Small intestine (tissue), 7 donors: ENCODE measurements around the gene CTDSPL2. TPM values are rescaled to one million over a fixed set of nuclear protein-coding genes. Genes with fewer than 3 reads are reported as not detected.
A peak's percentile ranks its signal among the peaks of the same experiment; 100 is the strongest.
"Not testable (repeated sequence)": the region's sequence is repeated elsewhere in the genome, so short reads cannot be mapped to it uniquely, and the experiment has no call there.

Experiments
- DNase-seq, 2 donors: peaks; one replicate each; pipeline versions ENCODE4 v3.0.0 to v3.0.0-alpha.2; 2013
- FAIRE-seq: peaks from 2 replicates; lab custom pipeline; 2012; peaks lifted over from hg19 to GRCh38; lab: Jason Lieb, UNC
- H3K27ac ChIP-seq, 3 donors: one replicate each; pipeline ENCODE4 v1.5.1; 2013; ENCODE audit warnings: low read length in 2 of 3, mild to moderate bottlenecking in 2 of 3, control low read depth in 1 of 3, inconsistent platforms in 1 of 3, low read depth in 1 of 3, moderate library complexity in 1 of 3
- H3K27me3 ChIP-seq, 3 donors: one replicate each; pipeline ENCODE4 v1.6.1; 2013; ENCODE audit warnings: low read length in 3 of 3, inconsistent platforms in 1 of 3; ENCODE audit not compliant: control insufficient read depth in 3 of 3, insufficient read depth in 3 of 3
- H3K36me3 ChIP-seq, 3 donors: one replicate each; pipeline ENCODE4 v1.6.1; 2013; ENCODE audit warnings: low read length in 3 of 3, inconsistent platforms in 1 of 3, low read depth in 1 of 3, mild to moderate bottlenecking in 1 of 3, moderate library complexity in 1 of 3; ENCODE audit not compliant: control insufficient read depth in 3 of 3, insufficient read depth in 2 of 3
- H3K4me1 ChIP-seq, 3 donors: one replicate each; pipeline ENCODE4 v1.6.1; 2013; ENCODE audit warnings: low read length in 2 of 3, inconsistent platforms in 1 of 3, low read depth in 1 of 3, mild to moderate bottlenecking in 1 of 3, moderate library complexity in 1 of 3; ENCODE audit not compliant: control insufficient read depth in 3 of 3, insufficient read depth in 2 of 3
- H3K4me3 ChIP-seq, 3 donors: one replicate each; pipeline ENCODE4 v1.5.1; 2013; ENCODE audit warnings: low read length in 3 of 3, control low read depth in 1 of 3, inconsistent platforms in 1 of 3, low read depth in 1 of 3, mild to moderate bottlenecking in 1 of 3, moderate library complexity in 1 of 3
- H3K9me3 ChIP-seq, 2 donors: one replicate each; pipeline ENCODE4 v1.6.1; 2013; ENCODE audit warnings: low read depth in 1 of 2, low read length in 1 of 2; ENCODE audit not compliant: control insufficient read depth in 2 of 2, insufficient read depth in 1 of 2
- WGBS, 3 donors: extraction: QIAGEN DNeasy Blood & Tissue Kit; methylation state at CpG; one replicate each; pipeline ENCODE4 v1.1.7; 2013; 5-methylcytosine and 5-hydroxymethylcytosine counted together
- polyA plus RNA-seq, 4 donors: library from polyadenylated mRNA; stranded (reverse) in 3 of 4; unstranded in 1 of 4; fragments of 200-250 nt in 3 of 4; fragments of 120-200 nt in 1 of 4; gene quantifications; one replicate each; pipeline versions ENCODE4 v1.2.1 to v1.2.3, GENCODE V29; 2013
- donor health status: healthy with polysubstance abuse.
- donor health status: control.
- donor health status: control.
- donor health status: Bipolar disorder and iron deficiency.
- donor health status: healthy.

The CTDSPL2 gene
- polyA plus RNA-seq, 4 donors = 4.5 to 36.1 (median 6.4) TPM

DNA sequence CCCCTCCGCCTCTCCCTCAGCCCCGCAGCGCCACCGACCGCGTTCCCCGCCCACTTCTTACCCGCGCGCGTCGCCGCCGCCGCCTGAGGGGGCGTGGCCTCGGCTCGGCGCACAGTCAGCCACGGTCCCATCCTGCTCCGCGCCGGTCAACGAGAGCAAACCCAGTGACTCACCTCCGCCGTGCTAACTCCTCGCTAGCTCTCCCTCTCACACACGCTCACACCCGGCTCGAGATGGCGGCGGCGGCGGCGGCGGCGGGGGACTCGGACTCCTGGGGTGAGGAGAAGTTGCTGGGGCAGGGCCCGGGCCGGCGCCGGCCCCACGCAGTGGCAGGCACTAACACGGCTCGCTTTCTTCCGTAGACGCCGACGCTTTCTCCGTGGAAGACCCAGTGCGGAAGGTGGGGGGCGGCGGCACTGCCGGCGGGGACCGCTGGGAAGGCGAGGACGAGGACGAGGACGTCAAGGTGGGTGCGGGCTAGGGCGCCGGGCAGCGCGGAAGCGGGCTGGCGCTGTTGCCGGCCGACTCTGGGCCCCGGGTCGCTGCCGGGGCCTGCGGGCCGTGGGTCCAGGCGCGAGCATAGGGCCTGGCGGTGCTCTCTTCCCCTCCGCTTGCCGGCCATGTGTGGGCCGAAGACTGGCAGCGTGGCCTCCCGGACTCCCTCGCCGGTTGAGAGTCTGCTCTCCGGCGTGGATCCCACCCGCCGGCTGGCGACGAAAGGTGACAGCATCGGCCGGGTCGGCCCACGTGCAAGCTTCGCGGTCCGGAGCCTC, 109.7 kb downstream of the CTDSPL2 start, which contains the start of gene EIF3J:
TSS of gene EIF3J (plus strand) at position 186 of the 773 bp plus-strand sequence. CDS start at position 234, 48 bp downstream.
- Histone ChIP-seq H3K9me3 (no peaks in the 10 kb centered on the region), H3K4me3 (peak within 1 kb of the TSS; percentile 79 to 85 (median 83)), H3K4me1 (peaks cover 0 to 10% (median 0%) of the 10 kb centered on the region in 3 donors), H3K27me3 (no peaks in the 10 kb centered on the region), H3K36me3 (peaks cover 0 to 32% (median 0%) of the 10 kb centered on the region in 3 donors), H3K27ac (peak within 1 kb of the TSS; percentile 94 to 99 (median 96))
- WGBS, 3 donors = 0 to 1% (median 0%) methylated on average over 66 to 96 of the region's 97 CpGs
- FAIRE-seq = no peak
- peak; percentile 97 to 98 for DNase-seq

DNA sequence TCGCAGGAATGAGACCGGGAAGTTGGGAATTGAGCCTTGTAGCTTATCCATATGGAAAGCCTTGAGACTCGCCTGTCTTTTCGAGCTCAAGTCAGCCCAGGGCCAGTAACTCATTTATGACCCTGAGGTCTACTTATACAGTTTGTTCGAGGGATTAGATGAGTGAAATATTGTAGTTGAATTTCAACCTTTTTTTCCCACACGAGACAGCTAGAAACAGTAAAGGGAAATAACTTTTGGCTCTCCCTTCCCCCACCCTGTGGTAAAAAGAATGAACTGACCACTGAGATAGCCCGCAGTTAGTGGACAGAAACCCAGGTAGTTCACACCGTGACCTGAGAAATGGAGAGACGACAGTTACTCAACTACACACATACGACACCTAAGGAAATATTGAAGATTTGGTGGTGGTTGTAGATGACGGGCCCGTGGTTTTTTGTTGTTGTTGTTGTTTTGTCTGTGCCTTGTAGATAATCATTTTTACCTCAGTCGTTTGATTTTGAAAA, 110.4 kb downstream of the CTDSPL2 start:
- Histone ChIP-seq H3K9me3 (no peaks in the 10 kb centered on the region), H3K4me3 (peak overlapping the region; percentile 79 to 85 (median 83)), H3K27me3 (no peaks in the 10 kb centered on the region), H3K36me3 (peaks cover 0 to 28% (median 0%) of the 10 kb centered on the region in 3 donors), H3K4me1 (peaks cover 0 to 10% (median 0%) of the 10 kb centered on the region in 3 donors), H3K27ac (peak overlapping the region; percentile 94 to 99 (median 96))
- no peak for FAIRE-seq
- WGBS, 3 donors = 2 to 6% (median 3%) methylated on average over 13 of the region's 13 CpGs
- no peak for DNase-seq

DNA sequence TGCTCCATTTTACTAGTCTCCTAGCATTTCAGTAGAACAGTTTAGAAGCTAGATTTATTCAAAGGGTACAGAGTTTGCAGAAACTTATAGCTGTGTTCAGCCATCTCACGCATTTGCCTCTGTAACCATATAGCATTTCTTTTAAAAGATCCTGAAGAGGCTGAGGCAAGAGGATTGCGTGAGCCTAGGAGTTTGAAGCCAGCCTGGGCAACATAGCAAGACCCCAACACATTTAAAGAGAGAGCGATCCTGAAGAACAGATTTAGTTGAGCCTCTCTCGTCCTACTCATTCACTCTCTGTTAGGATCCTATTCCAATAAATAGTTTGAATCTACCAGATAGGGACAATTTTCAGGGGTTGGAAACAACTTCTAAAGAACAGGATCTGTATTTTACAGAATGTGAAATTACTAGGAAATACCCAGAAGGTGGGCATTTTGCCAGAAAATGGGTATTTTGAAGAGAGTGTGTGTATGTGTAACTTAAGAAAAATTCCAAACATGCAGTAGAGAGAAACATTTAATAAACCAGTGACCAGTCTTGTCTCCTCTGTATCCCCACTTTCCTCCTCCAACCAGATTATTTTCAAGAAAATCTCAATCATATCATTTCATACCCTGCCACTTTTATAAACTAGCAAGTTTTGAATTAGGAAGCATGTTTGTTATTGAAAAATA, 114.0 kb downstream of the CTDSPL2 start:
- 94 to 98% (median 95%) methylated on average over 4 of the region's 4 CpGs for WGBS, 3 donors
- Histone ChIP-seq H3K27me3 (no peaks in the 10 kb centered on the region), H3K36me3 (peaks cover 0 to 14% (median 0%) of the 10 kb centered on the region in 3 donors), H3K27ac (no peak overlapping the region), H3K4me1 (peaks cover 0 to 5% (median 0%) of the 10 kb centered on the region in 3 donors), H3K9me3 (no peaks in the 10 kb centered on the region), H3K4me3 (no peak overlapping the region)
- no peak for DNase-seq
- no peak for FAIRE-seq

DNA sequence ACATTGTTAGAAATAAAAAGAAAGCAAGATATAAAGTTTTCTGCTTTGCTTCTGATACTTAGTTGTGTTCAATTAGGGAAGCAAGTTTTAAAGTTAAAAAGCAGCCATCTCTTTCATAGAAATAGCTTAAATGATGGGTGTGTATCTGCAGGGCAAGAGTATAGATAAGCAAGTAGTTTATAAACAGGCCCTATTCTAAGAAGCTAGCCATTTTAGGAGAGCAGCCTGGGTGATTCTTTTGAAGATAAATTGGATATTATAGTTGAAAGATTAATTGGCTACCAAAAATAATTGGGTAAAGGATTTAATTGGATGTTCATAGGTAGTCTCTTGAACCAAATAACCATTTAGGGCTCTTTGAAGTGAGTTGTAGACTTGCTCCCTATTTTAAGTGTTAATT, 115.2 kb downstream of the CTDSPL2 start:
- peaks cover 0 to 14% (median 0%) of the 10 kb centered on the region in 3 donors for H3K36me3 ChIP-seq
- H3K9me3 ChIP-seq = no peaks in the 10 kb centered on the region
- no peaks in the 10 kb centered on the region for H3K27me3 ChIP-seq
- FAIRE-seq (no peak), DNase-seq (no peak)
- no peak overlapping the region for H3K4me3 ChIP-seq
- no peak overlapping the region for H3K27ac ChIP-seq
- H3K4me1 ChIP-seq = peaks cover 0 to 5% (median 0%) of the 10 kb centered on the region in 3 donors

DNA sequence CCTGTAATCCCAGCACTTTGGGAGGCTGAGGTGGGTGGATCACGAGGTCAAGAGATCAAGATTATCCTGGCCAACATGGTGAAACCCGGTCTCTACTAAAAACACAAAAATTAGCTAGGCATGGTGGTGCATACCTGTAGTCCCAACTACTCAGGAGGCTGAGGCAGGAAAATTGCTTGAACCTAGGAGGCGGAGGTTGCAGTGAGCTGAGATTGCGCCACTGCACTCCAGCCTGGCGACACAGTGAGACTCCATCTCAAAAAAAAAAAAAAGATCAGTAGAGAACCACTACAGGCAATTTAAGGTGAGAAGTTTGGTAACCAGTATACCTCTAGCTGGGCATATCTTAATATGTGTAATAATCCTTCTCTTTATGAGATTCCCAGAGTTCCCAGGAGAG, 117.3 kb downstream of the CTDSPL2 start:
- H3K27me3 ChIP-seq, FAIRE-seq, H3K27ac ChIP-seq, H3K4me3 ChIP-seq, H3K4me1 ChIP-seq, DNase-seq, H3K9me3 ChIP-seq: not testable (repeated sequence)
- H3K36me3 ChIP-seq = peaks cover 0 to 14% (median 0%) of the 10 kb centered on the region in 3 donors
- 78 to 96% (median 93%) methylated on average over 5 of the region's 5 CpGs for WGBS, 3 donors

DNA sequence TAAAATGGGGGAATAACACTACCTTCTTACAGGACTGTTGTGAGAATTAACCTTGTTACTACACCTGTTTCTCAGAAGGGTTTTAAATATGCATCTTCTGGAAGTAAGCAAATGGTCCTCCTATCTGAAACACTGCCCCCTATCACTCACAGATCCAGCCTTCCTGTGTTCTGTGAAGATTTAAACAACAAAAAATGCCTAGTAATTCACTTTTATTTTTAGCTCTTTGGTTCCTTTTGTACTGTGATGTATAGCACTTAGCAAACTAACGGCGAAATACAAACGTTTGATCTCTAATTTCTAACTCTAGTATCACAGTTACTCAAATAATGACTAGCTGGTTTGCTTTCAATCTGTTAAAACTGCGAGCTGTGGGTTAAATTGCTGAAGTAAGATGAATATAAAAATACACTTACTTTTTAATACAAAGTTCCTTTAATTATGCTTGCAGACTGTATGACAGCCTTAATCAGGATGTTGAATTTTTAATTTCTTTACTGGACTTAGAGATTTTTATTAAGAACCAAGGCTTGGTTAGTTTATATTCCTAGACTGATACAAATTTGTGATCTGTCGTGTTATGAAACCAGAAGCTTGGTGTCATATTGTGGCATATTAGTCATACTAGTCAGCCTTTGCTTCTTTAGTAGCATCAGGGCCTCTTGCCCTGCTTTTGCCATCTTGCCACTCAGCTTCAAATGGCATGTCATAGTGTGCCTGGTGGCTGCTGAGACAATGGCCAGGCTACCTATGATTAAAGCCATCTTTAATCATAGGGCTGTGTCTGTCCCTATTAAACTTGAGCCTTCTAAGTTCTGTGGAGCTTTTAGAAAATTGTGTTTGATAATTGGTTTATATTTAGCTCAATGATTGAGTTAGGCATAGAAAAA, 118.7 kb downstream of the CTDSPL2 start:
- no peaks in the 10 kb centered on the region for H3K9me3 ChIP-seq
- H3K27me3 ChIP-seq = no peaks in the 10 kb centered on the region
- no peaks in the 10 kb centered on the region for H3K4me1 ChIP-seq
- DNase-seq (no peak), FAIRE-seq (no peak)
- H3K4me3 ChIP-seq = no peak overlapping the region
- 46 to 70% (median 51%) methylated on average over 5 of the region's 5 CpGs for WGBS, 3 donors
- H3K36me3 ChIP-seq = peaks cover 0 to 10% (median 0%) of the 10 kb centered on the region in 3 donors
- no peak overlapping the region for H3K27ac ChIP-seq

DNA sequence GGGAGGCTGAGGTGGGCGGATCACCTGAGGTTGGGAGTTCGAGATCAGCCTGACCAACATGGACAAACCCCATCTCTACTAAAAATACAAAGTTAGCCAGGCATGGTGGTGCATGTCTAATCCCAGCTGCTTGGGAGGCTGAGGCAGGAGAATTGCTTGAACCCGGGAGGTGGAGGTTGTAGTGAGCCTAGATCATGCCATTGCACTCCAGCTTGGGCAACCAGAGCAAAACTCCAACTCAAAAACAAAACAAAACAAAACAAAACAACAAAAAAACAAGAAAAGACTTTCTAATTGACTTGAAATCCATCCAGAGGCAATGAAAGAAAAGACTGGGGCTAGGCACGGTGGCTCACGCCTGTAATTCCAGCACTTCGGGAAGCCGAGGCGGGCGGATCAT, 121.7 kb downstream of the CTDSPL2 start:
- not testable (repeated sequence) for H3K27me3 ChIP-seq, DNase-seq, H3K27ac ChIP-seq, FAIRE-seq, H3K4me3 ChIP-seq, H3K4me1 ChIP-seq, H3K9me3 ChIP-seq
- peaks cover 2 to 23% (median 3%) of the 10 kb centered on the region in 3 donors for H3K36me3 ChIP-seq
- 95 to 97% (median 96%) methylated on average over 9 of the region's 9 CpGs for WGBS, 3 donors
